ENCODE data around the gene TOP2B. TPM values are rescaled to one million over a fixed set of nuclear protein-coding genes. Genes with fewer than 3 reads are reported as not detected.
A peak's percentile ranks its signal among the peaks of the same experiment; 100 is the strongest.

Gene TOP2B
- polyA plus RNA-seq, 1 donor (not counting 4 experiments of a cell fraction or from before 2014, with no cell fraction given): 71.8 TPM

- no peaks in the 10 kb centered on the region for H3K27me3 ChIP-seq (ENCODE audit: control insufficient read depth, extremely low read depth, insufficient read depth, low read length)
- DNase-seq (ENCODE audit: low read depth, low spot score) (no peak), FAIRE-seq (no peak)
- H3K9me1 ChIP-seq (ENCODE audit: control insufficient read depth, extremely low read depth, insufficient read depth, low read length): no peaks in the 10 kb centered on the region
- peaks cover 81% of the 10 kb centered on the region for H3K79me2 ChIP-seq (ENCODE audit: control insufficient read depth, insufficient read depth, low read length)
- H3K4me3 ChIP-seq (ENCODE audit: control insufficient read depth in 2 of 3, extremely low read depth in 1 of 3, insufficient read depth in 2 of 3, low read depth in 1 of 3, low read length in 3 of 3): no peak overlapping the region
- no peak overlapping the region for H3K9ac ChIP-seq (ENCODE audit: control insufficient read depth, extremely low read depth, insufficient read depth, low read length)
- no peaks in the 10 kb centered on the region for H3K36me3 ChIP-seq (ENCODE audit: control insufficient read depth in 2 of 2, extremely low read depth in 1 of 2, insufficient read depth in 2 of 2, low read length in 2 of 2)
- H2AFZ ChIP-seq (ENCODE audit: control insufficient read depth, low read length): no peak overlapping the region
- H3K4me2 ChIP-seq (ENCODE audit: control insufficient read depth, extremely low read depth, insufficient read depth, low read depth, low read length): no peak overlapping the region
- peaks cover 19% of the 10 kb centered on the region for H4K20me1 ChIP-seq (ENCODE audit: control insufficient read depth, extremely low read depth, insufficient read depth, low read length)
- no peak overlapping the region for H3K27ac ChIP-seq (ENCODE audit: control insufficient read depth, insufficient read depth, low read length)
- peaks cover 3% of the 10 kb centered on the region for H3K4me1 ChIP-seq (ENCODE audit: control insufficient read depth, extremely low read depth, insufficient read depth, low read length)
- TF ChIP-seq EZH2 (IDR thresholded peaks at IDR 0.05; ENCODE audit: low read length) (no peak), CTCF (optimal IDR thresholded peaks at IDR 0.05 in 1 of 3, IDR thresholded peaks at IDR 0.05 in 1 of 3, conservative IDR thresholded peaks at IDR 0.05 in 1 of 3; ENCODE audit: extremely low read depth in 1 of 3, insufficient read depth in 2 of 3, low read length in 3 of 3) (no peak)
- dilution Hi-C loops (cut with MboI; ENCODE audit: extremely low pct_ligation_motif_present, low sequenced_read_pairs): no loop called here
- no peaks in the 10 kb centered on the region for H3K9me3 ChIP-seq (ENCODE audit: control insufficient read depth, low read depth, low read length)
Observed at GRCh38 chr3:25648925-25649830, 15.5 kb downstream of the TOP2B start.

- FAIRE-seq: peak; percentile 95
- Histone ChIP-seq H3K9ac (ENCODE audit: control insufficient read depth, extremely low read depth, insufficient read depth, low read length) (no peak overlapping the region), H3K9me1 (ENCODE audit: control insufficient read depth, extremely low read depth, insufficient read depth, low read length) (no peaks in the 10 kb centered on the region), H2AFZ (ENCODE audit: control insufficient read depth, low read length) (no peak overlapping the region), H3K4me2 (ENCODE audit: control insufficient read depth, extremely low read depth, insufficient read depth, low read depth, low read length) (no peak overlapping the region), H3K9me3 (ENCODE audit: control insufficient read depth, low read depth, low read length) (no peaks in the 10 kb centered on the region), H3K79me2 (ENCODE audit: control insufficient read depth, insufficient read depth, low read length) (peaks cover 70% of the 10 kb centered on the region), H3K27me3 (ENCODE audit: control insufficient read depth, extremely low read depth, insufficient read depth, low read length) (no peaks in the 10 kb centered on the region), H3K27ac (ENCODE audit: control insufficient read depth, insufficient read depth, low read length) (no peak overlapping the region), H3K4me1 (ENCODE audit: control insufficient read depth, extremely low read depth, insufficient read depth, low read length) (peaks cover 3% of the 10 kb centered on the region), H3K4me3 (ENCODE audit: control insufficient read depth in 2 of 3, extremely low read depth in 1 of 3, insufficient read depth in 2 of 3, low read depth in 1 of 3, low read length in 3 of 3) (no peak overlapping the region), H3K36me3 (ENCODE audit: control insufficient read depth in 2 of 2, extremely low read depth in 1 of 2, insufficient read depth in 2 of 2, low read length in 2 of 2) (no peaks in the 10 kb centered on the region), H4K20me1 (ENCODE audit: control insufficient read depth, extremely low read depth, insufficient read depth, low read length) (peaks cover 19% of the 10 kb centered on the region)
- TF ChIP-seq EZH2 (IDR thresholded peaks at IDR 0.05; ENCODE audit: low read length) (no peak), CTCF (optimal IDR thresholded peaks at IDR 0.05 in 1 of 3, IDR thresholded peaks at IDR 0.05 in 1 of 3, conservative IDR thresholded peaks at IDR 0.05 in 1 of 3; ENCODE audit: extremely low read depth in 1 of 3, insufficient read depth in 2 of 3, low read length in 3 of 3) (peak; percentile 81 to 87 (median 87))
- dilution Hi-C loops (cut with MboI; ENCODE audit: extremely low pct_ligation_motif_present, low sequenced_read_pairs): no loop called here
- DNase-seq (ENCODE audit: low read depth, low spot score): peak; percentile 52
Observed at GRCh38 chr3:25648107-25648535, 16.6 kb downstream of the TOP2B start.
